ENCODE measurements around the gene AMIGO1. TPM values are rescaled to one million over a fixed set of nuclear protein-coding genes. Genes with fewer than 3 reads are reported as not detected.

The AMIGO1 gene
- total and polyA plus RNA-seq, 10 of the 15 experiments (the other 5 are each of a cell fraction or from before 2014, with no cell fraction given) = 0.02 to 0.28 (median 0.08) TPM; not detected in 1

DNA sequence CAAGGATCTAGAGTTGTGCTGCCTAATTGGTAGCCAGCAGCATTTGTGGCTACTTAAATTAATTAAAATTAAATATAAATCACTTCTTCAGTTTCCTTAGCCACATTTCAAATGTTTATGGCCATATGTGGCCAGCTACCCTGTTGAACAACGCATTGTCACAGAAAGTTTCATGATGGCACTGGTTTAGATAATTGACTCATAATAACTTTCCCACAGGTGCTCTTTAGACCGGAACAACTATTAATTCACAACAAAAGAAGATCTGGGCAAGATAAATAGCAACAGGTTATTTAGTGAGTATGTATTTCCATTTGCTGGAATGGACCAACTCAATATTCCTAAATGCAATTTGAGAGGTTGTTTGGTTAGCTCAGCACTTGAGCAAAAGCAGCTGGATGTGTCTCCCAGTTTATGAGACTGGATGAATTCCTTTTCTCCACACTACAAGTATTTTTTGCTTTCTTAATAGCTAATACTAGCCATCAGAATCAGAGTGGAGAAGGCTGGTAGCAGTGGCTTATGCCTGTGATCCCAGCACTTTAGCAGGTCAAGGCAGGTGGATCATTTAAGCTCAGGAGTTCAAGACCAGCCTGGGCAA is 3.7 kb upstream of the AMIGO1 start (continued):
- TF ChIP-seq, protein P1, sequence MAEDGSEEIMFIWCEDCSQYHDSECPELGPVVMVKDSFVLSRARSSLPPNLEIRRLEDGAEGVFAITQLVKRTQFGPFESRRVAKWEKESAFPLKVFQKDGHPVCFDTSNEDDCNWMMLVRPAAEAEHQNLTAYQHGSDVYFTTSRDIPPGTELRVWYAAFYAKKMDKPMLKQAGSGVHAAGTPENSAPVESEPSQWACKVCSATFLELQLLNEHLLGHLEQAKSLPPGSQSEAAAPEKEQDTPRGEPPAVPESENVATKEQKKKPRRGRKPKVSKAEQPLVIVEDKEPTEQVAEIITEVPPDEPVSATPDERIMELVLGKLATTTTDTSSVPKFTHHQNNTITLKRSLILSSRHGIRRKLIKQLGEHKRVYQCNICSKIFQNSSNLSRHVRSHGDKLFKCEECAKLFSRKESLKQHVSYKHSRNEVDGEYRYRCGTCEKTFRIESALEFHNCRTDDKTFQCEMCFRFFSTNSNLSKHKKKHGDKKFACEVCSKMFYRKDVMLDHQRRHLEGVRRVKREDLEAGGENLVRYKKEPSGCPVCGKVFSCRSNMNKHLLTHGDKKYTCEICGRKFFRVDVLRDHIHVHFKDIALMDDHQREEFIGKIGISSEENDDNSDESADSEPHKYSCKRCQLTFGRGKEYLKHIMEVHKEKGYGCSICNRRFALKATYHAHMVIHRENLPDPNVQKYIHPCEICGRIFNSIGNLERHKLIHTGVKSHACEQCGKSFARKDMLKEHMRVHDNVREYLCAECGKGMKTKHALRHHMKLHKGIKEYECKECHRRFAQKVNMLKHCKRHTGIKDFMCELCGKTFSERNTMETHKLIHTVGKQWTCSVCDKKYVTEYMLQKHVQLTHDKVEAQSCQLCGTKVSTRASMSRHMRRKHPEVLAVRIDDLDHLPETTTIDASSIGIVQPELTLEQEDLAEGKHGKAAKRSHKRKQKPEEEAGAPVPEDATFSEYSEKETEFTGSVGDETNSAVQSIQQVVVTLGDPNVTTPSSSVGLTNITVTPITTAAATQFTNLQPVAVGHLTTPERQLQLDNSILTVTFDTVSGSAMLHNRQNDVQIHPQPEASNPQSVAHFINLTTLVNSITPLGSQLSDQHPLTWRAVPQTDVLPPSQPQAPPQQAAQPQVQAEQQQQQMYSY (CRISPR knock-in tag; IDR thresholded peaks at IDR 0.05) = no peak
- no peak for TF ChIP-seq HDGF (IDR thresholded peaks at IDR 0.05)
- no peak for TF ChIP-seq KAT2A (conservative IDR thresholded peaks at IDR 0.05; ENCODE audit: control insufficient read depth, low read depth, low read length)
- no peak for TF ChIP-seq SUPT20H (IDR thresholded peaks at IDR 0.05; ENCODE audit: borderline replicate concordance, control insufficient read depth, low read depth, low read length)
- TF ChIP-seq, protein P2, sequence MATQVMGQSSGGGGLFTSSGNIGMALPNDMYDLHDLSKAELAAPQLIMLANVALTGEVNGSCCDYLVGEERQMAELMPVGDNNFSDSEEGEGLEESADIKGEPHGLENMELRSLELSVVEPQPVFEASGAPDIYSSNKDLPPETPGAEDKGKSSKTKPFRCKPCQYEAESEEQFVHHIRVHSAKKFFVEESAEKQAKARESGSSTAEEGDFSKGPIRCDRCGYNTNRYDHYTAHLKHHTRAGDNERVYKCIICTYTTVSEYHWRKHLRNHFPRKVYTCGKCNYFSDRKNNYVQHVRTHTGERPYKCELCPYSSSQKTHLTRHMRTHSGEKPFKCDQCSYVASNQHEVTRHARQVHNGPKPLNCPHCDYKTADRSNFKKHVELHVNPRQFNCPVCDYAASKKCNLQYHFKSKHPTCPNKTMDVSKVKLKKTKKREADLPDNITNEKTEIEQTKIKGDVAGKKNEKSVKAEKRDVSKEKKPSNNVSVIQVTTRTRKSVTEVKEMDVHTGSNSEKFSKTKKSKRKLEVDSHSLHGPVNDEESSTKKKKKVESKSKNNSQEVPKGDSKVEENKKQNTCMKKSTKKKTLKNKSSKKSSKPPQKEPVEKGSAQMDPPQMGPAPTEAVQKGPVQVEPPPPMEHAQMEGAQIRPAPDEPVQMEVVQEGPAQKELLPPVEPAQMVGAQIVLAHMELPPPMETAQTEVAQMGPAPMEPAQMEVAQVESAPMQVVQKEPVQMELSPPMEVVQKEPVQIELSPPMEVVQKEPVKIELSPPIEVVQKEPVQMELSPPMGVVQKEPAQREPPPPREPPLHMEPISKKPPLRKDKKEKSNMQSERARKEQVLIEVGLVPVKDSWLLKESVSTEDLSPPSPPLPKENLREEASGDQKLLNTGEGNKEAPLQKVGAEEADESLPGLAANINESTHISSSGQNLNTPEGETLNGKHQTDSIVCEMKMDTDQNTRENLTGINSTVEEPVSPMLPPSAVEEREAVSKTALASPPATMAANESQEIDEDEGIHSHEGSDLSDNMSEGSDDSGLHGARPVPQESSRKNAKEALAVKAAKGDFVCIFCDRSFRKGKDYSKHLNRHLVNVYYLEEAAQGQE (IDR thresholded peaks at IDR 0.05; ENCODE audit: low read depth, low read length) = no peak
- no peak for TF ChIP-seq MTA3 (IDR thresholded peaks at IDR 0.05; ENCODE audit: borderline replicate concordance, low read length)
- TF ChIP-seq EP300 (IDR thresholded peaks at IDR 0.05; ENCODE audit: borderline replicate concordance in 1 of 2, control insufficient read depth in 1 of 2, low read depth in 2 of 2, low read length in 2 of 2) = peak in 1 of 2 experiments; percentile 60; a peak in 1 of 4 replicates
